ENCODE data around the gene TMOD1. TPM values are rescaled to one million over a fixed set of nuclear protein-coding genes. Genes with fewer than 3 reads are reported as not detected.

Gene TMOD1
- total and polyA plus RNA-seq, 2 of the 8 experiments (the other 6 are each of a cell fraction or from before 2014, with no cell fraction given): 0.17 to 0.88 TPM

GRCh38 chr9:97518166-97518908 is 16.9 kb downstream of the TMOD1 start (continued):
- TF ChIP-seq CHD7 (IDR thresholded peaks at IDR 0.05; ENCODE audit: insufficient replicate concordance, low read length): no peak
- TF ChIP-seq CBX5 (IDR thresholded peaks at IDR 0.05; ENCODE audit: low read depth, low read length): no peak
- TF ChIP-seq SP4 (IDR thresholded peaks at IDR 0.05; ENCODE audit: low read length): no peak
- no peak for TF ChIP-seq HDAC2 (IDR thresholded peaks at IDR 0.05; ENCODE audit: borderline replicate concordance in 1 of 2, low read depth in 2 of 2, low read length in 2 of 2)
- TF ChIP-seq RBBP5 (IDR thresholded peaks at IDR 0.05; ENCODE audit: borderline replicate concordance, low read depth, low read length): no peak
- no peak for TF ChIP-seq POLR2A (IDR thresholded peaks at IDR 0.05; ENCODE audit: control extremely low read depth in 1 of 2, low read depth in 2 of 2, low read length in 2 of 2)

Data from H1 (cell line).